Measurements from ENCODE around the gene STK39.

The STK39 gene

GRCh38 chr2:168207851-168208250 lies 39.5 kb downstream of the STK39 start:
- DNase-seq: no peak

DNA sequence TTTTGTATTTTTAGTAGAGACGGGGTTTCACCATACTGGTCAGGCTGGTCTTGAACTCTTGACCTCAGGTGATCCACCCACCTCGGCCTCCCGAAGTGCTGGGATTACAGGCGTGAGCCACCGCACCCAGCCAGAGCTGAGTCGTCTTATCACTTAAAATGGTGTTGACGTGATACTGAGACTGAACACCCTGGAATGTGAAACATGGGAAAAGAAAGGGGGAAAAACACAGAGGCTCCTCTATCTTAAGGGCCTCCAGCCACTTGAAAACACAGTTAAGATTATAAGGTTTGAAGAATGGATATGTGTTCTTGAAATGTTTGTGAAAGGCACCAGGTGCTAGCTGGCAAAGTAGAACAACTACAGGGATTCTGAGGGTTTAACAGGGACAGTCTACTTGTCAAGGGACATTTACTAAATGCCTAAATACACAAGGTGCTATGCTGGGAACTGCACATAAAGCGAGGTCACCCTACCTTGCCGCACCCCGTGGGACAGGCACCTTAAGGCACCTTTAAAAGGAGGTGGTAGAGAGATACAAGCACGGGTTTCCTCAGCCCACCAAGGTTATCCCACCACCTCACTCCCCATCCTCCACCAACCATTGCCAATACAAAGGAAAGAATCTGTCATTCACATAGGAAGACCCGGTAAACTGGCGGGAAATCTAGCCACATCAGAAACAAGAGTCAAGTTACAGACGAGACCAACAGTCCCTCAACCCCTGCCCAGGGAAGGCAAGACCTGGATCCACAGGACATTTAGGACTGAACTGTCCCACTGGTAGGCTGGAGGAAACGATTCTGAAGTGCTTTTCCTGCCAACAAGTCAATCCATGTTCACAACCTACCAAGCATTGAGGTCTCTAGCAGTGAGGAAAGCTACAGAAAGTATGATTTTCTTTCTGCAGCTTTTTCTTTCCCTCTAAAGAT lies 43.4 kb downstream of the STK39 start:
- no peak for DNase-seq

- DNase-seq: no peak
Measured at GRCh38 chr2:168201584-168202116, 45.7 kb downstream of the STK39 start.

DNA sequence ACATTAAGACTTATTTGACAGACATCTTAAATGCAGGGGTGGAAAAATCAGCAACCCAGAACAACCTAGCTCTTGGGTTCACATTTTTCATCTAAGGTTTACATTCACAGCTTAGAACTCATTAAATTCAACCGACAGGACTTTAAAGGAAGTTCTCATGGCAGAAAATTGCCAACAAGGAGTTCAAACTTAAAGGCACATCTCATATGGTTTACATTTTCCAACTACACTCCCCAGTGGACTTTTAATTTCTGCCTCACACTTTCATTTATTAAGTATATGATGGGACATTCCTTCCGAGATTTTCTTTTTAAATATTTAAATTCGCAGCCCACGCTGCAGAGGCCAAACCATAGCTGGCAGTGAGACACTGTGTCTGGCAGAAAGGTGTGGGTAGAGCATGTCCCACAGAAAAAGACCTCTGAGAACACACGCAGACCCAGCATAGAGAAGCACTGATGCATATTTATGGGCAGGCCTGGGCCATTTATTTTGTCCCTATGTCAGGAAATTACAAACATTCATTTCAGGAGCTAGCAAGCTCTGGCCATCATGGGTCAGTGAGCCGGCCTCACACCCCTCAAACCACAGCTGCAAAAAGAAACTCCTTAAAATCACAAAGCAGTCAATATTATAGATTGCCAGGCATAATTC lies 46.3 kb downstream of the STK39 start:
- no peak for DNase-seq

DNA sequence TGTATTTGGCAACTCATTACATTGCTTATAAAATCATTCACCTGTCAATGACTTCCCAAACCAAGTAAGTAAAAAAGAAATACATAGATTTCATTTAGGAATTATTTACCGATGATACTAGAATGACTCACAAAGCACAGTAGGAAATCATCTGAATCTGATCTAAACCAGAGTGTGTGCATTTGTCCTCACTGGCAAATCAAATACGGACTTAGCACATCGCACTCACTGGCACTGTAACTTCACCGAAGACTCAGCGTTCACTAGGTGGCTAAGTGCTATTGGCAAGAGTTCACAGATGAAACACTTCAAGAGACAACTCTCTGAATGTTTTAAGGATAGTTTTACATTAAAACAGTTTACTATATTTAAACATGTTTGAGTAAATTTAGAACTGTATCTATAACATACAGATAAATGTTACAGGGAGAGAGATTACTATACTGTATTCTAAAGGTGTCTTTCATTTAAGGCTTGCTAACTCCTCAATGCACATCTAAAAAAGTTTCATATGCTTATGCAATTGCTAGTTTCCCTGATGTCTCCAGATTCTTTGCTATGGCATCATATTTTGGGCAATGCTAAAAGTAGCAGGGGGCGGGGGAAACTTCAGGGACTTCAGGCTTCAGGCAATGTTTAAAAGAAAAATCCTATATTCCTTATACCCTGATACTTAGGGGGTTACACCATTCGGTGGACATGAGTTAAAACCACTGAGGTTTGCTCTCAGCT lies 48.8 kb downstream of the STK39 start:
- no peak for DNase-seq

- no peak for DNase-seq
Measured at GRCh38 chr2:168196764-168197180, 50.6 kb downstream of the STK39 start.

GRCh38 chr2:168194784-168195522 lies 52.4 kb downstream of the STK39 start:
- no peak for DNase-seq

DNA sequence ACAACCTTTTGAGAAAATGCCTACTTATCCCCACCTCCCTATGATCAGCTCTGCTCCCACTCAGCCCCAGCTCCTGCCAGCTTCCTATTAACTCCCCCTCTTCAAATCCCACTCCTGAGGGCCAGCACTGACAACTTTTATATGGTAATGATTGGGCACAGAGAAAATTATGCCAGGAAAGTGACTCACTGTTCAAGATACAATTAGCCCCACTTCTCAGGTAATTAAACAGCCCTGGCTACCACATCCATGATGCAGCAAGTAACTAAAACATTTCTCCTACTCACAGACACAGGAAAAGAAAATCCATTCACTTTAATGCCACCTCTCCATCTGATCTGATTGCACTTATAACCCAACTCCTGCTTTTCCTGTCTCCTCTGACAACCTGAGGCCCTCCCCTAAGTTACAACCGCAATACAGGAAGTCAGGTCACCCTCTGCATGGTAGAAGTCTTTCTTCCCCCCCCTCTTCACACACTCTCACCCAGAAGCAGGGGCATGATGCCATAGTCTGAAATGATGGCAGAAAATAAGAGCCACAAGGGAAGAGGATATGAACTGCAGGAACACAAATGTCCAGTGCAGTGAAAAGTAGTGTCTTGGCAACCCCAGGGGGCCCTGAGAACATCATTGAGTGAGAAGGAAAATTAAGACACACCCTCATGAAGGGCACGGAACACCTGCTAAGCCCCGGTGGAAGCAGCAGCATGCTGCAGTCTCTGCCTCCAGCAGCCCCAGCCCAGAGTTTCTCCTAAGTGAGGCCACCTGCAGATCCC lies 54.4 kb downstream of the STK39 start:
- no peak for DNase-seq

GRCh38 chr2:168191955-168192785 lies 55.2 kb downstream of the STK39 start:
- DNase-seq: no peak

DNA sequence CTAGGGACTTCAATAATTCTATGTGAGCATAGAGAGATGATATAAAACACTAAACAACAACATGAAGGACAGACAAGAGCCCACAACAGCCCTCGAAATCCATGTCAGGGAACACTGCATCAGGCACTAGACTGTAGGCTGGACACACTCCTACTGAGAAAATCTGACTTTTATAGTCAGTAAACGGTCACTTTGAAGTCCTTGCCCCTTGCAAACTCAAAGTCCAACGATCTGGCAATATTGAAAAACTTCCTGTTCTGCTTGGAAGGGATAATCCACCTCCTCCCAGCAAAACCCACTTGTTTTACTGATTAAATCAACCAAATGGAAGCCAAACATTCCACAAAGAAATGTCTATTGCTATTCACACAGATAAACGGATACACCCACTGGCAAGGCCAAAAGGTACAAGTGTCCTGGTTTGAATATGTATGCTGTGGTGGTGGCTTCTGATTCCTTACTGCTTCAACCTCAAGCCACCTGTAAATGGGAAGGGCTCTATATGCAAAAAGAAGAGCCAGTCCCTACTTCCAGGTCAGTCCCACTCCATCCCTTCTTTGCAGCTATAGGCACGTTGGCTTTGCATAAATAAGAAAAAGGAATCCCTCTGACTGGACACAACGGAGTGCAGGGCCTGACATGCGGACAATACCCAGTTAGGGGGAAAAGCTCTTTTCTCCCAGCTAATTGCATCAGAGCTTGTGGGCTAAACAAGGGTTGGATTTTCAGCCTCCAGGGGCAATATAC lies 56.6 kb downstream of the STK39 start:
- DNase-seq: no peak

DNA sequence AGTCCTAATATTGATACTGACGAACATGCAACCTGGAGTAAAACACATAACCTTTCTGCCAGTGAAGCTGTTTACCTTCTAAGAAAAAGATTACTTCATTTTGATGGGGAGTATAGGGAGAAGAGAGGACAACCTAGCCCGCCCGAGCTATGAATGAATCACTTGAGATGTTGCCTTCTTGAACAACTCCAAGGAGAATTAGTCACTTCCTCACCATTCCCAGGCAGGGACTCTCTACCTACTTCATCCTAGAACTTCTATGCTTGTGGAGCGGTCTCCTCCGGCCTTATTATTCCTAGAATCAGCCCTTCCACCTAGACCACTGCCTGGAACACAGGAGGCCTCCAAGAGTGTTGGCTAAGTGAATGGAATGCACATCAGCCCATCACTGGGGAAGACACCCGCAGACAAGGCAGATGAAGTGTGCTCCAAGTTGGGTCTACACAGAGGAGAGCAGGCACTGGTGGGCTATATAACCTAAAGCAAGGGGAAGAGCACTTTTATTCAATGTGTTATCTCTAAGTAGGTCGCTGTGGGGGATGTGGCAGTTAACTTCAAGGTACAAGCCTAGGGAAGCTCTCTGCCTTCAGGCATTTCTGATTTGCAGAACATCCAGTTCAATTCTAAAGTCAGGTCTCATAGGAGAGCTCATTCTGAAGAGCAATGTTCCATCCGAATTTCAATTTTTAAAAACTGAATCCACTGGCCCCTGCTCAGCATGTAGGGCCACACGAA lies 57.4 kb downstream of the STK39 start:
- no peak for DNase-seq

DNA sequence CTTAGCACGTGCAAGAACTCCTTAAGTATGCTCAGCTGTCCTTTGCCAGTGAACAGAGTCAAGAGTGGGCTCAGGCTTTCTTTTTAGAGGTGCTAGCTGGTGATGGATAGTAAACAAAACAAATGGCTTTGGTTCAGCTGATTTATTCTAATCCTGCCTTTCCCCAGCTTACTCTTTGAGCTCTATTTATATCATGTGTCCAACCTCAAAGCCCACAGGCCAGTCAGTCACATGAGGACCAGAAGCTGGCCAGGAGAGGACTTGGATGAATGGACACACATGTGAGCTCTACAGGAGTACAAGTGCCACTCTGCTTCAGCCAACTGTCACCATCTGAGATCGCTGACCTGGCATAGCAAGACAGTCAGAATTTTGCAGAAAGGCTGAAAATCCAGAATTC lies 59.4 kb downstream of the STK39 start:
- no peak for DNase-seq

DNA sequence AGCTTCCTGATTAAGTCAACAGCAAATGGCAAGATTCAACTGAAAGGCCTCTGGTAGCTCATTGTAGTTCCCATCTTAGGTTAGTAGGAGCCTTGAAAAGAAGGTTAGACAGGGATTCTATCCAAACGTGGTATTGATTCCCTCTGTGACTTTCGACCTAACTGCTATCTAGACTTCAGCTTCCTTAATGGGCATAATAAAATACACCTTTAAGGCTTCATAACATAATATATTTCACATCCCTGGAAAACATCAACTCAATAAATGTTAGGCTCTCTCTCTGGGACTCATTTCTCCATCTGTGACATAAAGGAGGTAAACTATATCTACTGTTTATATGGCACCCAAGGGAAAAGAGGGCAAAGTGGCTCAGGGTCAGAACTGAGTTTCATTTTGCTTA lies 60.9 kb downstream of the STK39 start:
- no peak for DNase-seq

GRCh38 chr2:168185583-168186274 lies 61.7 kb downstream of the STK39 start:
- no peak for DNase-seq

GRCh38 chr2:168184681-168185513 lies 62.5 kb downstream of the STK39 start:
- DNase-seq: no peak

GRCh38 chr2:168183308-168183997 lies 63.9 kb downstream of the STK39 start:
- no peak for DNase-seq
